ENCODE results near the gene RAP1GAP. TPM values are rescaled to one million over a fixed set of nuclear protein-coding genes. Genes with fewer than 3 reads are reported as not detected.

The RAP1GAP gene
- total RNA-seq, 1 donor from 2014 or later: 7.4 TPM

GRCh38 chr1:21705303-21705980 lies 36.3 kb upstream of the RAP1GAP start:
- TF ChIP-seq CTCF (conservative IDR thresholded peaks at IDR 0.05): no peak
- H3K4me3 Mint-ChIP-seq: peak overlapping the region; percentile 7
- peaks cover 7% of the 10 kb centered on the region for H3K36me3 Mint-ChIP-seq (ENCODE audit: low read depth)
- H3K4me1 Mint-ChIP-seq: peaks cover 42% of the 10 kb centered on the region
- no peaks in the 10 kb centered on the region for H3K9me3 Mint-ChIP-seq
- DNase-seq (ENCODE audit: low read depth, low spot score): peak; percentile 32
- peak overlapping the region; percentile 86 for H3K27ac Mint-ChIP-seq (ENCODE audit: unreplicated experiment)
- no peaks in the 10 kb centered on the region for H3K27me3 Mint-ChIP-seq (ENCODE audit: low read depth)

- Mint-ChIP-seq H3K4me1 (peaks cover 42% of the 10 kb centered on the region), H3K9me3 (no peaks in the 10 kb centered on the region), H3K4me3 (peak overlapping the region; percentile 16), H3K27ac (ENCODE audit: unreplicated experiment) (peak overlapping the region; percentile 92), H3K36me3 (ENCODE audit: low read depth) (peaks cover 7% of the 10 kb centered on the region), H3K27me3 (ENCODE audit: low read depth) (no peaks in the 10 kb centered on the region)
- TF ChIP-seq CTCF (conservative IDR thresholded peaks at IDR 0.05): no peak
- DNase-seq (ENCODE audit: low read depth, low spot score): no peak
Observed at GRCh38 chr1:21704145-21704544, 35.0 kb upstream of the RAP1GAP start.

- H3K4me1 Mint-ChIP-seq: peaks cover 42% of the 10 kb centered on the region
- no peak for DNase-seq (ENCODE audit: low read depth, low spot score)
- no peaks in the 10 kb centered on the region for H3K9me3 Mint-ChIP-seq
- peak overlapping the region; percentile 16 for H3K4me3 Mint-ChIP-seq
- H3K36me3 Mint-ChIP-seq (ENCODE audit: low read depth): peaks cover 9% of the 10 kb centered on the region
- no peaks in the 10 kb centered on the region for H3K27me3 Mint-ChIP-seq (ENCODE audit: low read depth)
- no peak overlapping the region for H3K27ac Mint-ChIP-seq (ENCODE audit: unreplicated experiment)
- TF ChIP-seq CTCF (conservative IDR thresholded peaks at IDR 0.05): peak; percentile 66
Observed at GRCh38 chr1:21703318-21703963, 34.3 kb upstream of the RAP1GAP start.

- Mint-ChIP-seq H3K36me3 (ENCODE audit: low read depth) (peaks cover 9% of the 10 kb centered on the region), H3K27me3 (ENCODE audit: low read depth) (no peaks in the 10 kb centered on the region), H3K9me3 (no peaks in the 10 kb centered on the region), H3K4me1 (peaks cover 42% of the 10 kb centered on the region), H3K4me3 (no peak overlapping the region), H3K27ac (ENCODE audit: unreplicated experiment) (no peak overlapping the region)
- no peak for DNase-seq (ENCODE audit: low read depth, low spot score)
- TF ChIP-seq CTCF (conservative IDR thresholded peaks at IDR 0.05): no peak
Observed at GRCh38 chr1:21702780-21703179, 33.6 kb upstream of the RAP1GAP start.

- H3K4me3 Mint-ChIP-seq: no peak overlapping the region
- DNase-seq (ENCODE audit: low read depth, low spot score): no peak
- H3K4me1 Mint-ChIP-seq: peaks cover 36% of the 10 kb centered on the region
- no peak for TF ChIP-seq CTCF (conservative IDR thresholded peaks at IDR 0.05)
- no peak overlapping the region for H3K27ac Mint-ChIP-seq (ENCODE audit: unreplicated experiment)
- H3K27me3 Mint-ChIP-seq (ENCODE audit: low read depth): no peaks in the 10 kb centered on the region
- H3K36me3 Mint-ChIP-seq (ENCODE audit: low read depth): peaks cover 9% of the 10 kb centered on the region
- no peaks in the 10 kb centered on the region for H3K9me3 Mint-ChIP-seq
Observed at GRCh38 chr1:21701401-21701800, 32.2 kb upstream of the RAP1GAP start.

Measured in neural crest cell (in vitro differentiated cells).